HepG2 (cell line): ENCODE data around the gene GLRX5. TPM values are rescaled to one million over a fixed set of nuclear protein-coding genes. Genes with fewer than 3 reads are reported as not detected.

ENCODE experiments used
- ATF1 ChIP-seq: IDR thresholded peaks from 2 replicates; pipeline ENCODE4 v1.6.1; 2016; ENCODE audit warnings: mild to moderate bottlenecking, control low read depth
- CBX5 ChIP-seq: sonication (generic); formaldehyde crosslinking; IDR thresholded peaks from 2 replicates; pipeline ENCODE4 v1.4.0; 2020; ENCODE audit warnings: missing genetic modification reagents, borderline replicate concordance
- DNMT1 ChIP-seq: sonication (generic); formaldehyde crosslinking; IDR thresholded peaks from 2 replicates; pipeline ENCODE4 v1.5.1; 2020; ENCODE audit warnings: mild to moderate bottlenecking, missing genetic modification reagents
- ERF ChIP-seq: IDR thresholded peaks from 2 replicates; pipeline ENCODE4 v1.6.1; 2018; ENCODE audit warnings: missing biosample characterization, missing genetic modification reagents
- KDM4B ChIP-seq: sonication (generic); formaldehyde crosslinking; IDR thresholded peaks from 2 replicates; pipeline ENCODE4 v1.4.0; 2020; ENCODE audit warnings: missing genetic modification reagents
- RFXANK ChIP-seq: IDR thresholded peaks from 2 replicates; pipeline ENCODE4 v1.6.1; 2016
- TEF ChIP-seq: sonication (generic); formaldehyde crosslinking; IDR thresholded peaks from 2 replicates; pipeline ENCODE4 v1.5.0; 2020; ENCODE audit warnings: missing genetic modification reagents
- TGIF2 ChIP-seq: IDR thresholded peaks from 2 replicates; pipeline ENCODE4 v1.6.1; 2016; ENCODE audit warnings: control low read depth, missing compliant biosample characterization
- ZNF563 ChIP-seq: sonication (generic); formaldehyde crosslinking; IDR thresholded peaks from 2 replicates; pipeline ENCODE4 v1.8.0; 2022; ENCODE audit warnings: mild to moderate bottlenecking, moderate library complexity, missing genetic modification reagents
- ZNF782 ChIP-seq: sonication (generic); formaldehyde crosslinking; IDR thresholded peaks from 2 replicates; pipeline ENCODE4 v1.4.0; 2020; ENCODE audit warnings: missing genetic modification reagents, mild to moderate bottlenecking, borderline replicate concordance
- polyA plus RNA-seq, 8 experiments: library from polyadenylated mRNA; depleted of rRNA in 3 of 8; stranded (reverse) in 7 of 8; unstranded in 1 of 8; fragments of >200 nt; fragmentation: Illumina TruSeq in 4 of 8; extraction: Trizol in 4 of 8; gene quantifications; 2 replicates each; pipeline versions ENCODE4 v1.2.1 to v1.2.3, GENCODE V29; 2011 to 2016; ENCODE audit warnings: low read depth in 4 of 8, missing spikeins in 1 of 8, mixed read lengths in 1 of 8; ENCODE audit not compliant: insufficient read depth in 1 of 8
- total RNA-seq, 5 experiments: library from RNA; depleted of rRNA; stranded (reverse); fragments of >200 nt; fragmentation: Illumina TruSeq; extraction: Trizol; gene quantifications; 2 replicates each; pipeline ENCODE4 v1.2.3, GENCODE V29; 2016; ENCODE audit warnings: low read depth in 1 of 5
- TF ChIP-seq, protein P1 (sequence below): sonication (generic); formaldehyde crosslinking; IDR thresholded peaks from 2 replicates; pipeline ENCODE4 v1.4.0; 2020; ENCODE audit warnings: missing genetic modification reagents
- TF ChIP-seq, protein P2 (sequence below): sonication (generic); formaldehyde crosslinking; IDR thresholded peaks from 2 replicates; pipeline ENCODE4 v1.4.0; 2020; ENCODE audit warnings: missing genetic modification reagents, borderline replicate concordance
- TF ChIP-seq, protein P3 (sequence below): sonication (generic); formaldehyde crosslinking; IDR thresholded peaks from 2 replicates; pipeline ENCODE4 v1.4.0; 2020; ENCODE audit warnings: missing genetic modification reagents
- TF ChIP-seq, protein P4 (sequence below): IDR thresholded peaks from 2 replicates; pipeline ENCODE4 v1.6.1; 2016; ENCODE audit warnings: missing compliant biosample characterization, missing genetic modification reagents, borderline replicate concordance

GLRX5 gene
- total and polyA plus RNA-seq, 2 of the 13 experiments (the other 11 are each of a cell fraction or from before 2014, with no cell fraction given), result 122 to 146 TPM

DNA sequence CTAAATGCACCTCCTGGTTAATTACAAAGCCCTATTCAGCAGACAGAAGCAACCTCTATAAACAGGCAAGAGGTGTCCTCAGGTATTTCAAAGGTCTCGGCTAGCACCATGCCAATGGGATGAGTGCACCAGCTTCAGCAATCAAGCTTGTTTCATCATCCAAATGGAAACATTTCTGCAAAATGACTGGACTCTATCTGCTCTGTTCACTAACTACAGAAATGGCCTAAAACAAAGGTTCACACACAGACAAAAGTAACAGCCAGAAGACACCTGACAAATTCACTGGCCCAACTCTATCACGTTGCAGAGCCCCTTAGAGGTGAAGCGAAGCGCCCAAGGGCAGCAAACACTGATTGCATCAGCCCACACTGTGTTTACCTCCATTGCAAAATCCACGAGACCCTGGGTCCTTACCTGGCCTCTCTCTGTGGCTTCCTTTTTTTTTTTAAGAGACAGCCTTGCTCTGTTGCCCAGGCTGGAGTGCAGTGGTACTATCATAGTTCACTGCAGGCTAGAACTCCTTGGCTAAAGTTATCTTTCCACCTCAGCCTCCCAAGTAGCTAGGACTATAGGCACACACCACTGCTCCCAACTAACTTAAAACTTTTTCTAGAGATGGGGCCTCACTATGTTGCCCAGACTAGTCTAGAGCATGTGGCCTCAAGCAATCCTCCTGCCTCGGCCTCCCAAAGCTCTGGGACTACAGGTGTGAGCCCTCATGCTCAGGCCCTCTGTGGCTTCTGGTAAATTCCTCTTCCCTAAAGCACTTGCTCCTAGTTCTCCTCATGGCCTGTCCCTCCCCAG is 9.9 kb upstream of the GLRX5 start (continued):
- TF ChIP-seq, protein P1, sequence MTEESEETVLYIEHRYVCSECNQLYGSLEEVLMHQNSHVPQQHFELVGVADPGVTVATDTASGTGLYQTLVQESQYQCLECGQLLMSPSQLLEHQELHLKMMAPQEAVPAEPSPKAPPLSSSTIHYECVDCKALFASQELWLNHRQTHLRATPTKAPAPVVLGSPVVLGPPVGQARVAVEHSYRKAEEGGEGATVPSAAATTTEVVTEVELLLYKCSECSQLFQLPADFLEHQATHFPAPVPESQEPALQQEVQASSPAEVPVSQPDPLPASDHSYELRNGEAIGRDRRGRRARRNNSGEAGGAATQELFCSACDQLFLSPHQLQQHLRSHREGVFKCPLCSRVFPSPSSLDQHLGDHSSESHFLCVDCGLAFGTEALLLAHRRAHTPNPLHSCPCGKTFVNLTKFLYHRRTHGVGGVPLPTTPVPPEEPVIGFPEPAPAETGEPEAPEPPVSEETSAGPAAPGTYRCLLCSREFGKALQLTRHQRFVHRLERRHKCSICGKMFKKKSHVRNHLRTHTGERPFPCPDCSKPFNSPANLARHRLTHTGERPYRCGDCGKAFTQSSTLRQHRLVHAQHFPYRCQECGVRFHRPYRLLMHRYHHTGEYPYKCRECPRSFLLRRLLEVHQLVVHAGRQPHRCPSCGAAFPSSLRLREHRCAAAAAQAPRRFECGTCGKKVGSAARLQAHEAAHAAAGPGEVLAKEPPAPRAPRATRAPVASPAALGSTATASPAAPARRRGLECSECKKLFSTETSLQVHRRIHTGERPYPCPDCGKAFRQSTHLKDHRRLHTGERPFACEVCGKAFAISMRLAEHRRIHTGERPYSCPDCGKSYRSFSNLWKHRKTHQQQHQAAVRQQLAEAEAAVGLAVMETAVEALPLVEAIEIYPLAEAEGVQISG (CRISPR knock-in tag), result peak; percentile 91
- TF ChIP-seq ATF1, result peak; percentile 66
- peak; percentile 43; the same call in 1 of the 2 replicates for TF ChIP-seq TEF
- TF ChIP-seq CBX5, result peak; percentile 87; the same call in 1 of the 2 replicates
- TF ChIP-seq, protein P2, sequence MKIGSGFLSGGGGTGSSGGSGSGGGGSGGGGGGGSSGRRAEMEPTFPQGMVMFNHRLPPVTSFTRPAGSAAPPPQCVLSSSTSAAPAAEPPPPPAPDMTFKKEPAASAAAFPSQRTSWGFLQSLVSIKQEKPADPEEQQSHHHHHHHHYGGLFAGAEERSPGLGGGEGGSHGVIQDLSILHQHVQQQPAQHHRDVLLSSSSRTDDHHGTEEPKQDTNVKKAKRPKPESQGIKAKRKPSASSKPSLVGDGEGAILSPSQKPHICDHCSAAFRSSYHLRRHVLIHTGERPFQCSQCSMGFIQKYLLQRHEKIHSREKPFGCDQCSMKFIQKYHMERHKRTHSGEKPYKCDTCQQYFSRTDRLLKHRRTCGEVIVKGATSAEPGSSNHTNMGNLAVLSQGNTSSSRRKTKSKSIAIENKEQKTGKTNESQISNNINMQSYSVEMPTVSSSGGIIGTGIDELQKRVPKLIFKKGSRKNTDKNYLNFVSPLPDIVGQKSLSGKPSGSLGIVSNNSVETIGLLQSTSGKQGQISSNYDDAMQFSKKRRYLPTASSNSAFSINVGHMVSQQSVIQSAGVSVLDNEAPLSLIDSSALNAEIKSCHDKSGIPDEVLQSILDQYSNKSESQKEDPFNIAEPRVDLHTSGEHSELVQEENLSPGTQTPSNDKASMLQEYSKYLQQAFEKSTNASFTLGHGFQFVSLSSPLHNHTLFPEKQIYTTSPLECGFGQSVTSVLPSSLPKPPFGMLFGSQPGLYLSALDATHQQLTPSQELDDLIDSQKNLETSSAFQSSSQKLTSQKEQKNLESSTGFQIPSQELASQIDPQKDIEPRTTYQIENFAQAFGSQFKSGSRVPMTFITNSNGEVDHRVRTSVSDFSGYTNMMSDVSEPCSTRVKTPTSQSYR (CRISPR knock-in tag), result peak; percentile 51; the same call in 1 of the 2 replicates
- no peak for TF ChIP-seq RFXANK (CRISPR knock-in tag)
- TF ChIP-seq DNMT1 (CRISPR knock-in tag), result no peak
- TF ChIP-seq KDM4B, result peak; percentile 98
- TF ChIP-seq, protein P3, sequence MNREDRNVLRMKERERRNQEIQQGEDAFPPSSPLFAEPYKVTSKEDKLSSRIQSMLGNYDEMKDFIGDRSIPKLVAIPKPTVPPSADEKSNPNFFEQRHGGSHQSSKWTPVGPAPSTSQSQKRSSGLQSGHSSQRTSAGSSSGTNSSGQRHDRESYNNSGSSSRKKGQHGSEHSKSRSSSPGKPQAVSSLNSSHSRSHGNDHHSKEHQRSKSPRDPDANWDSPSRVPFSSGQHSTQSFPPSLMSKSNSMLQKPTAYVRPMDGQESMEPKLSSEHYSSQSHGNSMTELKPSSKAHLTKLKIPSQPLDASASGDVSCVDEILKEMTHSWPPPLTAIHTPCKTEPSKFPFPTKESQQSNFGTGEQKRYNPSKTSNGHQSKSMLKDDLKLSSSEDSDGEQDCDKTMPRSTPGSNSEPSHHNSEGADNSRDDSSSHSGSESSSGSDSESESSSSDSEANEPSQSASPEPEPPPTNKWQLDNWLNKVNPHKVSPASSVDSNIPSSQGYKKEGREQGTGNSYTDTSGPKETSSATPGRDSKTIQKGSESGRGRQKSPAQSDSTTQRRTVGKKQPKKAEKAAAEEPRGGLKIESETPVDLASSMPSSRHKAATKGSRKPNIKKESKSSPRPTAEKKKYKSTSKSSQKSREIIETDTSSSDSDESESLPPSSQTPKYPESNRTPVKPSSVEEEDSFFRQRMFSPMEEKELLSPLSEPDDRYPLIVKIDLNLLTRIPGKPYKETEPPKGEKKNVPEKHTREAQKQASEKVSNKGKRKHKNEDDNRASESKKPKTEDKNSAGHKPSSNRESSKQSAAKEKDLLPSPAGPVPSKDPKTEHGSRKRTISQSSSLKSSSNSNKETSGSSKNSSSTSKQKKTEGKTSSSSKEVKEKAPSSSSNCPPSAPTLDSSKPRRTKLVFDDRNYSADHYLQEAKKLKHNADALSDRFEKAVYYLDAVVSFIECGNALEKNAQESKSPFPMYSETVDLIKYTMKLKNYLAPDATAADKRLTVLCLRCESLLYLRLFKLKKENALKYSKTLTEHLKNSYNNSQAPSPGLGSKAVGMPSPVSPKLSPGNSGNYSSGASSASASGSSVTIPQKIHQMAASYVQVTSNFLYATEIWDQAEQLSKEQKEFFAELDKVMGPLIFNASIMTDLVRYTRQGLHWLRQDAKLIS, result 0 out of 2 replicates have a peak, but pooled peaks have one; percentile 68
- no peak for TF ChIP-seq ZNF782 (CRISPR knock-in tag)
- TF ChIP-seq ZNF563 (CRISPR knock-in tag), result peak; percentile 38; the same call in 1 of the 2 replicates
- peak; percentile 84; the same call in 1 of the 2 replicates for TF ChIP-seq ERF (CRISPR knock-in tag)
- TF ChIP-seq, protein P4, sequence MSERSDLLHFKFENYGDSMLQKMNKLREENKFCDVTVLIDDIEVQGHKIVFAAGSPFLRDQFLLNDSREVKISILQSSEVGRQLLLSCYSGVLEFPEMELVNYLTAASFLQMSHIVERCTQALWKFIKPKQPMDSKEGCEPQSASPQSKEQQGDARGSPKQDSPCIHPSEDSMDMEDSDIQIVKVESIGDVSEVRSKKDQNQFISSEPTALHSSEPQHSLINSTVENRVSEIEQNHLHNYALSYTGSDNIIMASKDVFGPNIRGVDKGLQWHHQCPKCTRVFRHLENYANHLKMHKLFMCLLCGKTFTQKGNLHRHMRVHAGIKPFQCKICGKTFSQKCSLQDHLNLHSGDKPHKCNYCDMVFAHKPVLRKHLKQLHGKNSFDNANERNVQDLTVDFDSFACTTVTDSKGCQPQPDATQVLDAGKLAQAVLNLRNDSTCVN (CRISPR knock-in tag), result peak; percentile 76; the same call in 1 of the 2 replicates
- TF ChIP-seq TGIF2 (CRISPR knock-in tag), result no peak
